Esophagus squamous epithelium (tissue), 5 donors: ENCODE data around the gene ISM2. TPM values are rescaled to one million over a fixed set of nuclear protein-coding genes. Genes with fewer than 3 reads are reported as not detected.
A peak's percentile ranks its signal among the peaks of the same experiment; 100 is the strongest.
"Not testable (repeated sequence)": the region's sequence is repeated elsewhere in the genome, so short reads cannot be mapped to it uniquely, and the experiment has no call there.

ENCODE experiments used
- DNase-seq: peaks from one replicate; lab custom pipeline; 2025; lab: John Stamatoyannopoulos, UW
- H3K27ac ChIP-seq, 4 donors: fragments of 200-600 bp; sonication (generic); one replicate each; pipeline ENCODE4 v1.5.1; 2016 to 2019; ENCODE audit warnings: mild to moderate bottlenecking in 1 of 4
- H3K27me3 ChIP-seq, 4 donors: fragments of 200-600 bp; sonication (generic); 1 replicate in 3 of 4; 2 replicates in 1 of 4; pipeline versions ENCODE4 v1.5.1 to v1.6.0; 2017 to 2021; ENCODE audit warnings: antibody characterized with exemption in 1 of 4
- H3K36me3 ChIP-seq, 3 donors: fragments of 200-600 bp; sonication (generic); one replicate each; pipeline ENCODE4 v1.5.1; 2016 to 2019
- H3K4me1 ChIP-seq, 3 donors: fragments of 200-600 bp; sonication (generic); one replicate each; pipeline ENCODE4 v1.5.1; 2017 to 2019
- H3K4me3 ChIP-seq, 4 donors: fragments of 200-600 bp; sonication (generic); 1 replicate in 3 of 4; 2 replicates in 1 of 4; pipeline ENCODE4 v1.5.1; 2016 to 2019; ENCODE audit warnings: mild to moderate bottlenecking in 2 of 4, moderate library complexity in 1 of 4
- H3K9me3 ChIP-seq, 3 donors: fragments of 200-600 bp; sonication (generic); one replicate each; pipeline ENCODE4 v1.5.1; 2016 to 2019
- CTCF ChIP-seq, 6 experiments: fragments of 450-650 bp in 4 of 6; fragments of 200-600 bp in 2 of 6; sonication (generic) in 2 of 6; IDR thresholded peaks; one replicate each; pipeline ENCODE4 v1.5.1; 2016 to 2019; ENCODE audit warnings: antibody characterized with exemption in 6 of 6, mild to moderate bottlenecking in 4 of 6, moderate library complexity in 4 of 6
- POLR2A ChIP-seq, 4 donors: fragments of 450-650 bp; IDR thresholded peaks; one replicate each; pipeline ENCODE4 v1.6.1; 2017; ENCODE audit warnings: antibody characterized with exemption in 4 of 4, mild to moderate bottlenecking in 4 of 4, moderate library complexity in 3 of 4
- WGBS, 2 donors: methylation state at CpG; one replicate each; pipeline ENCODE4 v1.1.5; 2018; 5-methylcytosine and 5-hydroxymethylcytosine counted together
- intact Hi-C: fragments of 100-400 bp; cut with DNase I; formaldehyde crosslinking; loops from one replicate; pipeline ENCODE4 v1.15.0; 2022
- total RNA-seq, 4 donors: library from RNA; depleted of rRNA; stranded (reverse); fragments of >200 nt; gene quantifications; one replicate each; pipeline ENCODE4 v1.1.0, GENCODE V29; 2016
- donor health status: DM: yes; HTN: yes; CAD: no.

ISM2 gene
- total RNA-seq, 4 donors from 2014 or later, result 1.6 to 1.7 TPM; not detected in 2

- Histone ChIP-seq H3K4me1 (peaks cover 0 to 17% (median 9%) of the 10 kb centered on the region in 3 donors), H3K27me3 (no peaks in the 10 kb centered on the region), H3K4me3 (no peak overlapping the region), H3K27ac (peak overlapping the region in 3 of 4 donors; percentile 68 to 69 (median 69)), H3K9me3 (no peaks in the 10 kb centered on the region), H3K36me3 (peaks cover 0 to 88% (median 3%) of the 10 kb centered on the region in 3 donors)
- intact Hi-C loops, result loop anchor here (10.0 kb wide), 1 partner anchor 78 kb away; no protein-coding TSS in a partner anchor
- WGBS, 2 donors, result 79 to 85% methylated on average over 5 of the region's 5 CpGs
- DNase-seq, result no peak
- TF ChIP-seq CTCF (IDR thresholded peaks at IDR 0.05), result no peak
- no peak for TF ChIP-seq POLR2A (IDR thresholded peaks at IDR 0.05)
These were observed 44.6 kb upstream of the ISM2 start for GRCh38 chr14:77543240-77543551.

GRCh38 chr14:77542421-77543239 is 44.0 kb upstream of the ISM2 start:
- H3K27me3 ChIP-seq, result no peaks in the 10 kb centered on the region
- H3K36me3 ChIP-seq, result peaks cover 0 to 83% (median 3%) of the 10 kb centered on the region in 3 donors
- WGBS, 2 donors, result 57 to 59% methylated on average over 11 of the region's 11 CpGs
- H3K27ac ChIP-seq, result peak overlapping the region; percentile 3 to 69 (median 68)
- DNase-seq, result no peak
- H3K4me3 ChIP-seq, result no peak overlapping the region
- no peaks in the 10 kb centered on the region for H3K9me3 ChIP-seq
- intact Hi-C loops, result loop anchor here (10.0 kb wide), 1 partner anchor 78 kb away; no protein-coding TSS in a partner anchor
- peaks cover 0 to 17% (median 9%) of the 10 kb centered on the region in 3 donors for H3K4me1 ChIP-seq
- TF ChIP-seq CTCF (IDR thresholded peaks at IDR 0.05), result no peak
- TF ChIP-seq POLR2A (IDR thresholded peaks at IDR 0.05), result no peak

GRCh38 chr14:77541905-77542304 is 43.3 kb upstream of the ISM2 start:
- Histone ChIP-seq H3K4me3 (no peak overlapping the region), H3K27ac (peak overlapping the region; percentile 3 to 69 (median 56)), H3K4me1 (peaks cover 0 to 17% (median 9%) of the 10 kb centered on the region in 3 donors), H3K36me3 (peaks cover 0 to 76% (median 3%) of the 10 kb centered on the region in 3 donors), H3K9me3 (no peaks in the 10 kb centered on the region), H3K27me3 (no peaks in the 10 kb centered on the region)
- no peak for DNase-seq
- intact Hi-C loops, result loop anchor here (10.0 kb wide), 1 partner anchor 77 kb away; no protein-coding TSS in a partner anchor
- TF ChIP-seq POLR2A (IDR thresholded peaks at IDR 0.05) (no peak), CTCF (IDR thresholded peaks at IDR 0.05) (no peak)
- 92 to 95% methylated on average over 2 to 3 of the region's 4 CpGs for WGBS, 2 donors

- peaks cover 0 to 48% (median 0%) of the 10 kb centered on the region in 3 donors for H3K36me3 ChIP-seq
- H3K4me3 ChIP-seq, DNase-seq, intact Hi-C loops, H3K27me3 ChIP-seq, H3K9me3 ChIP-seq, H3K27ac ChIP-seq, H3K4me1 ChIP-seq: not testable (repeated sequence)
- WGBS, 2 donors, result 88 to 95% methylated on average over 5 of the region's 5 CpGs
These were observed 38.3 kb upstream of the ISM2 start for GRCh38 chr14:77536951-77537350.

- Histone ChIP-seq H3K27ac (no peak overlapping the region), H3K4me3 (no peak overlapping the region), H3K27me3 (no peaks in the 10 kb centered on the region), H3K4me1 (peaks cover 0 to 6% (median 0%) of the 10 kb centered on the region in 3 donors), H3K36me3 (peaks cover 0 to 28% (median 0%) of the 10 kb centered on the region in 3 donors), H3K9me3 (no peaks in the 10 kb centered on the region)
- DNase-seq, result no peak
- intact Hi-C loops, result no loop called here
- TF ChIP-seq CTCF (IDR thresholded peaks at IDR 0.05) (no peak), POLR2A (IDR thresholded peaks at IDR 0.05) (no peak)
These were observed 32.5 kb upstream of the ISM2 start for GRCh38 chr14:77531071-77531470.
